HepG2 (cell line): ENCODE results near the gene WNT3. TPM values are rescaled to one million over a fixed set of nuclear protein-coding genes. Genes with fewer than 3 reads are reported as not detected.

Source experiments
- ADNP ChIP-seq: sonication (generic); formaldehyde crosslinking; IDR thresholded peaks from 2 replicates; pipeline ENCODE4 v1.4.0; 2020; ENCODE audit warnings: missing genetic modification reagents
- ARNT ChIP-seq: fragments of 450-650 bp; IDR thresholded peaks from 2 replicates; pipeline ENCODE4 v1.6.1; 2017
- ATF7-NPFF ChIP-seq: sonication (generic); formaldehyde crosslinking; IDR thresholded peaks from 2 replicates; pipeline ENCODE4 v1.8.1; 2023; ENCODE audit warnings: mild to moderate bottlenecking, low read depth, missing genetic modification reagents, moderate library complexity
- ATM ChIP-seq: fragments of 450-650 bp; IDR thresholded peaks from 2 replicates; pipeline ENCODE4 v1.7.1; 2017; ENCODE audit warnings: mild to moderate bottlenecking, borderline replicate concordance
- ATRX ChIP-seq: sonication (generic); formaldehyde crosslinking; IDR thresholded peaks from 2 replicates; pipeline ENCODE4 v1.4.0; 2020; ENCODE audit warnings: missing genetic modification reagents, borderline replicate concordance
- CBX1 ChIP-seq: IDR thresholded peaks from one replicate; pipeline ENCODE4 v1.6.1; 2016; ENCODE audit warnings: antibody characterized with exemption, low read depth
- FOSL2 ChIP-seq: sonication (generic); formaldehyde crosslinking; IDR thresholded peaks from 2 replicates; pipeline ENCODE4 v1.4.0; 2020; ENCODE audit warnings: missing genetic modification reagents
- KLF11 ChIP-seq: IDR thresholded peaks from 2 replicates; pipeline ENCODE4 v1.6.1; 2016; ENCODE audit warnings: missing compliant biosample characterization
- LCORL ChIP-seq, 2 experiments: fragments of 450-650 bp in 1 of 2; sonication (generic) in 1 of 2; formaldehyde crosslinking in 1 of 2; IDR thresholded peaks; 2 replicates each; pipeline versions ENCODE4 v1.5.0 to v1.6.1; 2017 to 2020; ENCODE audit warnings: antibody characterized with exemption in 1 of 2, missing genetic modification reagents in 1 of 2
- MIXL1 ChIP-seq: IDR thresholded peaks from 2 replicates; pipeline ENCODE4 v1.6.1; 2016
- MTF2 ChIP-seq: sonication (generic); formaldehyde crosslinking; IDR thresholded peaks from 2 replicates; pipeline ENCODE4 v1.5.0; 2020; ENCODE audit warnings: missing genetic modification reagents, borderline replicate concordance
- NCOA2 ChIP-seq: sonication (generic); formaldehyde crosslinking; IDR thresholded peaks from 2 replicates; pipeline ENCODE4 v1.8.0; 2022; ENCODE audit warnings: inconsistent platforms
- NFKBIZ ChIP-seq: IDR thresholded peaks from 2 replicates; pipeline ENCODE4 v1.6.1; 2018; ENCODE audit warnings: missing genetic modification reagents, missing compliant biosample characterization
- NFYB ChIP-seq: sonication (generic); formaldehyde crosslinking; IDR thresholded peaks from 2 replicates; pipeline ENCODE4 v1.4.0; 2020; ENCODE audit warnings: missing genetic modification reagents
- POLR2A ChIP-seq, 2 experiments: IDR thresholded peaks; 2 replicates each; pipeline ENCODE4 v1.6.1; 2011; ENCODE audit warnings: low read depth in 2 of 2, low read length in 2 of 2, mild to moderate bottlenecking in 1 of 2, moderate library complexity in 1 of 2; ENCODE audit not compliant: insufficient read depth in 1 of 2
- POLR2G ChIP-seq: fragments of 200-400 bp; formaldehyde crosslinking; IDR thresholded peaks from 2 replicates; pipeline ENCODE4 v1.6.1; 2018; ENCODE audit warnings: mild to moderate bottlenecking, low read depth, low read length, moderate library complexity
- TCF12 ChIP-seq, 2 experiments: fragments of 450-650 bp in 1 of 2; sonication (generic) in 1 of 2; formaldehyde crosslinking in 1 of 2; IDR thresholded peaks; 2 replicates each; pipeline versions ENCODE4 v1.6.1 to v1.8.0; 2017 to 2022; ENCODE audit warnings: antibody characterized with exemption in 1 of 2, mild to moderate bottlenecking in 1 of 2, missing genetic modification reagents in 1 of 2, moderate library complexity in 1 of 2
- TEAD2 ChIP-seq: sonication (generic); formaldehyde crosslinking; IDR thresholded peaks from 2 replicates; pipeline ENCODE4 v1.9.0; 2021; ENCODE audit warnings: missing genetic modification reagents
- ZBTB21 ChIP-seq: sonication (generic); formaldehyde crosslinking; IDR thresholded peaks from 2 replicates; pipeline ENCODE4 v1.4.0; 2020; ENCODE audit warnings: missing genetic modification reagents
- ZNF10 ChIP-seq: sonication (generic); formaldehyde crosslinking; IDR thresholded peaks from 2 replicates; pipeline ENCODE4 v1.4.0; 2020; ENCODE audit warnings: mild to moderate bottlenecking, low read depth, missing genetic modification reagents, borderline replicate concordance
- ZNF232 ChIP-seq: sonication (generic); formaldehyde crosslinking; IDR thresholded peaks from 2 replicates; pipeline ENCODE4 v1.4.0; 2020; ENCODE audit warnings: missing genetic modification reagents, borderline replicate concordance
- ZNF766 ChIP-seq: sonication (generic); formaldehyde crosslinking; IDR thresholded peaks from 2 replicates; pipeline ENCODE4 v1.5.0; 2020; ENCODE audit warnings: missing genetic modification reagents, borderline replicate concordance
- ZNF780A ChIP-seq: sonication (generic); formaldehyde crosslinking; IDR thresholded peaks from 2 replicates; pipeline ENCODE4 v1.8.0; 2022; ENCODE audit warnings: mild to moderate bottlenecking, missing genetic modification reagents, moderate library complexity
- polyA plus RNA-seq, 8 experiments: library from polyadenylated mRNA; depleted of rRNA in 3 of 8; stranded (reverse) in 7 of 8; unstranded in 1 of 8; fragments of >200 nt; fragmentation: Illumina TruSeq in 4 of 8; extraction: Trizol in 4 of 8; gene quantifications; 2 replicates each; pipeline versions ENCODE4 v1.2.1 to v1.2.3, GENCODE V29; 2011 to 2016; ENCODE audit warnings: low read depth in 4 of 8, missing spikeins in 1 of 8, mixed read lengths in 1 of 8; ENCODE audit not compliant: insufficient read depth in 1 of 8
- total RNA-seq, 5 experiments: library from RNA; depleted of rRNA; stranded (reverse); fragments of >200 nt; fragmentation: Illumina TruSeq; extraction: Trizol; gene quantifications; 2 replicates each; pipeline ENCODE4 v1.2.3, GENCODE V29; 2016; ENCODE audit warnings: low read depth in 1 of 5
- TF ChIP-seq, protein P1 (sequence below): sonication (generic); formaldehyde crosslinking; IDR thresholded peaks from 2 replicates; pipeline ENCODE4 v1.4.0; 2020; ENCODE audit warnings: mild to moderate bottlenecking, missing genetic modification reagents
- TF ChIP-seq, protein P2 (sequence below): fragments of 450-650 bp; IDR thresholded peaks from 2 replicates; pipeline ENCODE4 v1.6.1; 2016
- TF ChIP-seq, protein P3 (sequence below): sonication (generic); formaldehyde crosslinking; IDR thresholded peaks from 2 replicates; pipeline ENCODE4 v1.4.0; 2020; ENCODE audit warnings: mild to moderate bottlenecking, missing genetic modification reagents
- TF ChIP-seq, protein P4 (sequence below): sonication (generic); formaldehyde crosslinking; IDR thresholded peaks from 2 replicates; pipeline ENCODE4 v1.9.0; 2021; ENCODE audit warnings: missing genetic modification reagents, borderline replicate concordance

The WNT3 gene
- total and polyA plus RNA-seq, 2 of the 13 experiments (the other 11 are each of a cell fraction or from before 2014, with no cell fraction given), result 8.5 to 10.3 TPM

DNA sequence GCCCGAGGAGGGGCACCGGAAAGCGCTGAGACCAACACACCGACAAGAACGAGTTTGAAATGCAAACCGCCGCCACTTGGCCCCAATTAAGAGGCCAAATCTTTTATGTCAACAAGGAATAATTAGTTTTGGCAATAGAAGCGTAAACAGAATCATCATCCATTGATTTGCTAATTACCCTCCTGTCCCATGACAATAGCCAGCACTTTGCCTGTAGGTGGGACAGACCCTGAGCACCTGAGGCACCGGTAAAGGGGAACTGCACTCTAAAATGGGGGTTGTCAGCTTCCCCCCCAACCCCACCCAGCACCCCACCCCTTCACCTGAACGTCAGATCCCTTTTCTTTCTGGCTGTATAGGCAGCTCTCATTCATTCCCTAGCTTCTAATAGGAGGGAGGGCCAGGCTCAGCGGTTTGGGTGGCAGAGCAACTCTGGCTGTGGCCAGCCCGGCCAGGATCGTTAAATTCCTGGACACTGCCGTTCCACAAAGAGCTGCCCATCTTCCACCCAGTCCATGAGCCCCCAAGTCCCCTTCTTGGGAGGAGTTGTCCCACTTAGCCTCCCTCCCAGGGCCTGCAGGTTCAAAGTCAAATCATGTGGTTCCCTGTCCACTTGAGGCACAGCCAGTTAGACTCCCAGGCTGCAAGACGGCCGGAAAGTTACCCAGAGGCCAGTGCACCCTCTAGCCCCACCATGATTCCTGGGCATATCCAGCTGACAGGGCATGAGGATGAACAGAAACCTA lies 45.8 kb downstream of the WNT3 start (continued):
- TF ChIP-seq NFYB (CRISPR knock-in tag) (no peak), ARNT (no peak), TEAD2 (CRISPR knock-in tag) (no peak), ATM (no peak), FOSL2 (CRISPR knock-in tag) (no peak), NFKBIZ (no peak), KLF11 (no peak), LCORL (IDR thresholded peaks at IDR 0.05) (no peak), LCORL (CRISPR knock-in tag; IDR thresholded peaks at IDR 0.05) (no peak), POLR2A (IDR thresholded peaks at IDR 0.05; ENCODE audit: insufficient read depth in 1 of 2, low read depth in 2 of 2, low read length in 2 of 2) (no peak), ZBTB21 (CRISPR knock-in tag) (no peak), POLR2G (no peak), MIXL1 (CRISPR knock-in tag) (no peak), ZNF232 (CRISPR knock-in tag) (no peak), NCOA2 (CRISPR knock-in tag) (no peak), TCF12 (IDR thresholded peaks at IDR 0.05) (no peak), TCF12 (CRISPR knock-in tag; IDR thresholded peaks at IDR 0.05) (no peak), ZNF766 (0 out of 2 replicates have a peak, but pooled peaks have one; percentile 13), ATF7-NPFF (CRISPR knock-in tag) (no peak), ADNP (CRISPR knock-in tag) (no peak), ATRX (CRISPR knock-in tag) (no peak), ZNF780A (CRISPR knock-in tag) (no peak), ZNF10 (CRISPR knock-in tag) (no peak), CBX1 (no peak), MTF2 (CRISPR knock-in tag) (no peak)
- TF ChIP-seq, protein P1, sequence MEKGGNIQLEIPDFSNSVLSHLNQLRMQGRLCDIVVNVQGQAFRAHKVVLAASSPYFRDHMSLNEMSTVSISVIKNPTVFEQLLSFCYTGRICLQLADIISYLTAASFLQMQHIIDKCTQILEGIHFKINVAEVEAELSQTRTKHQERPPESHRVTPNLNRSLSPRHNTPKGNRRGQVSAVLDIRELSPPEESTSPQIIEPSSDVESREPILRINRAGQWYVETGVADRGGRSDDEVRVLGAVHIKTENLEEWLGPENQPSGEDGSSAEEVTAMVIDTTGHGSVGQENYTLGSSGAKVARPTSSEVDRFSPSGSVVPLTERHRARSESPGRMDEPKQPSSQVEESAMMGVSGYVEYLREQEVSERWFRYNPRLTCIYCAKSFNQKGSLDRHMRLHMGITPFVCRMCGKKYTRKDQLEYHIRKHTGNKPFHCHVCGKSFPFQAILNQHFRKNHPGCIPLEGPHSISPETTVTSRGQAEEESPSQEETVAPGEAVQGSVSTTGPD (CRISPR knock-in tag), result no peak
- TF ChIP-seq, protein P2, sequence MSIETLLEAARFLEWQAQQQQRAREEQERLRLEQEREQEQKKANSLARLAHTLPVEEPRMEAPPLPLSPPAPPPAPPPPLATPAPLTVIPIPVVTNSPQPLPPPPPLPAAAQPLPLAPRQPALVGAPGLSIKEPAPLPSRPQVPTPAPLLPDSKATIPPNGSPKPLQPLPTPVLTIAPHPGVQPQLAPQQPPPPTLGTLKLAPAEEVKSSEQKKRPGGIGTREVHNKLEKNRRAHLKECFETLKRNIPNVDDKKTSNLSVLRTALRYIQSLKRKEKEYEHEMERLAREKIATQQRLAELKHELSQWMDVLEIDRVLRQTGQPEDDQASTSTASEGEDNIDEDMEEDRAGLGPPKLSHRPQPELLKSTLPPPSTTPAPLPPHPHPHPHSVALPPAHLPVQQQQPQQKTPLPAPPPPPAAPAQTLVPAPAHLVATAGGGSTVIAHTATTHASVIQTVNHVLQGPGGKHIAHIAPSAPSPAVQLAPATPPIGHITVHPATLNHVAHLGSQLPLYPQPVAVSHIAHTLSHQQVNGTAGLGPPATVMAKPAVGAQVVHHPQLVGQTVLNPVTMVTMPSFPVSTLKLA, result no peak
- TF ChIP-seq, protein P3, sequence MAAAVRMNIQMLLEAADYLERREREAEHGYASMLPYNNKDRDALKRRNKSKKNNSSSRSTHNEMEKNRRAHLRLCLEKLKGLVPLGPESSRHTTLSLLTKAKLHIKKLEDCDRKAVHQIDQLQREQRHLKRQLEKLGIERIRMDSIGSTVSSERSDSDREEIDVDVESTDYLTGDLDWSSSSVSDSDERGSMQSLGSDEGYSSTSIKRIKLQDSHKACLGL (CRISPR knock-in tag), result no peak
- TF ChIP-seq, protein P4, sequence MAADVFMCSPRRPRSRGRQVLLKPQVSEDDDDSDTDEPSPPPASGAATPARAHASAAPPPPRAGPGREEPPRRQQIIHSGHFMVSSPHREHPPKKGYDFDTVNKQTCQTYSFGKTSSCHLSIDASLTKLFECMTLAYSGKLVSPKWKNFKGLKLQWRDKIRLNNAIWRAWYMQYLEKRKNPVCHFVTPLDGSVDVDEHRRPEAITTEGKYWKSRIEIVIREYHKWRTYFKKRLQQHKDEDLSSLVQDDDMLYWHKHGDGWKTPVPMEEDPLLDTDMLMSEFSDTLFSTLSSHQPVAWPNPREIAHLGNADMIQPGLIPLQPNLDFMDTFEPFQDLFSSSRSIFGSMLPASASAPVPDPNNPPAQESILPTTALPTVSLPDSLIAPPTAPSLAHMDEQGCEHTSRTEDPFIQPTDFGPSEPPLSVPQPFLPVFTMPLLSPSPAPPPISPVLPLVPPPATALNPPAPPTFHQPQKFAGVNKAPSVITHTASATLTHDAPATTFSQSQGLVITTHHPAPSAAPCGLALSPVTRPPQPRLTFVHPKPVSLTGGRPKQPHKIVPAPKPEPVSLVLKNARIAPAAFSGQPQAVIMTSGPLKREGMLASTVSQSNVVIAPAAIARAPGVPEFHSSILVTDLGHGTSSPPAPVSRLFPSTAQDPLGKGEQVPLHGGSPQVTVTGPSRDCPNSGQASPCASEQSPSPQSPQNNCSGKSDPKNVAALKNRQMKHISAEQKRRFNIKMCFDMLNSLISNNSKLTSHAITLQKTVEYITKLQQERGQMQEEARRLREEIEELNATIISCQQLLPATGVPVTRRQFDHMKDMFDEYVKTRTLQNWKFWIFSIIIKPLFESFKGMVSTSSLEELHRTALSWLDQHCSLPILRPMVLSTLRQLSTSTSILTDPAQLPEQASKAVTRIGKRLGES (CRISPR knock-in tag), result no peak
